NCI-H146 (cell line): Measurements from ENCODE around the gene PARN.
"Not testable (repeated sequence)": the region's sequence is repeated elsewhere in the genome, so short reads cannot be mapped to it uniquely, and the experiment has no call there.

ENCODE experiments used
- DNase-seq: peaks from one replicate; lab custom pipeline; 2025; lab: John Stamatoyannopoulos, UW

PARN gene

GRCh38 chr16:14400978-14401710 is 228.9 kb downstream of the PARN start:
- DNase-seq, result not testable (repeated sequence)

- no peak for DNase-seq
Observed at GRCh38 chr16:14400285-14400977, 229.6 kb downstream of the PARN start.

DNA sequence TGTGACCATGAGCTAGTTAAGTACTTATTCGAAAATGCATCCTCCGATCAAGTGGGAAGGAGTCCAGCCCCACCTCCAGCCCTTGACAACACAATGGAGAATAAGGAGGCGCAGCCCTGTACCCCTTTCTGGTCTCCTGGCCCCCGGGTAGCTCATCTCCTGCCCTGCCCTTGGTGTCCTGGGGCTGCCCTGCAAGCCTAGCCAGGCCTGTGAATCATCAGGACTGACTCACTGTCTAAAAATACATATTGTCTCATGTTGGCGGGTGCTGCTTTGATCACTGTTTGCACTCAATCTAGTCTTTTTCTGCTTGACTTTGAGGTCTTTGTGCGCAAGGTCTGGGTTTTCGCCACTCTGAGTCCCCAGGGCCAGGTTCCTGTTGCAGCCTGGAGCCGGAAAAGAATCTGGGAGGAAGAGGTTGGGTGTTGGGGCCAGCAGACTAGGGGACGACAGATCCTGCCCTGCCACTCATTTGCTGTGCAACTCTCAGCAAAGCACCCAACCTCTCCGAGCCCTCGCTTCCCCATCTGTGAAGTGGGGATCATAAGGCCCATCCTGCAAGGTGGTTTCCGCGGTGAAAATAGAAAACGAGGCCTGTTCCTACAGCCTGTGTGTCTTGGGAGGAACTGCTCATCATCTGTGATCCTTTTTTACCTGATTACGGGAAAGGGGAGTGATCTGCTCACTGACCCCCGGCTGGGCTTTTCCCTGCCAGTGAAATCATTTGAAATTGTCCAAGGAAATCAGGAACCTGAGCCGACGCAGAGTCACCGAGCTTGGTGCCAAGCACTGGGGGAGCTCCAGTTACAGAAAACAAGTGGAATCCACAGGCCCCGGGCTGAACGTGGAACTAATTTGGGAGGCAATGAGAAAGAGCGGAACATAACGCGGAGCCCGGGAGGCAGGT is 230.4 kb downstream of the PARN start:
- peak; percentile 47 for DNase-seq

- DNase-seq, result no peak
Observed at GRCh38 chr16:14398014-14398717, 231.9 kb downstream of the PARN start.

- not testable (repeated sequence) for DNase-seq
Observed at GRCh38 chr16:14395710-14396304, 234.3 kb downstream of the PARN start.

DNA sequence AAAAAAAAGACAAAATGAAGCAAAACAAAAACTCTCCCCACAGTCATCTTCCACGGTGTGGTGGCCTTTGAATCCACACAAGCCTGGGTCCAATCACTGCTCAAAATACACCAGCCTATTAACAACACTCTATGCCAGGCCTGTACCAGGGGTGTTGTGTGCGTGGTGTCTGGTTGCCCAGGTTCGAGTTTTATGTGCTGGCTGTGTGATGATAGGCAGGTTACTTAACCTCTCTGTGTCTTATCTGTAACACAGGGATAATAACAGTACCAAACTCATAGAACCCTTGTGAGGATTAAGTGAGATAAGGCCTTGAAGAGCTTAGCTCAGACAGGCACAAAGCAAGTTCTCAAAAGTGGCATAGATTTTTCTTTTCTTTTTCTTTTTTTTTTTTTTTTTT is 235.2 kb downstream of the PARN start:
- DNase-seq, result no peak

DNA sequence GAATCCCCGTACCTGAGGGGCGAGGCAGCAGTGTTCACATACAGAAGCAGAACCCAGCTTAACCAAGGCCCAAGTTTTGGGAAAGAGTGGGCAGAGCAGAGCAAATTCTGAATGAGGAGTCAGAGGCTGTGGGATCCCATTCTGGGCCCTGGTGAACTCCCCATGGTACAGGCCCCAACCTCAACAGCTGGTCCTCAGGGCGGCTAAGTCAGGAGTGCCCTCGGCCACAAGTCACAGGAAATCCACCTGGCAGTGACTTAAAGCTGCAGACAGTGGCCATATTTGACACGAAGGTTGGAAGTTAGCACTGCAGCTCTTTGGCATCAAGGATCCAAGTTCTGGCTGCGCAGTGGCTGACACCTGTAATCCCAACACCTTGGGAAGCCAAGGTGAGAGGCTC is 237.1 kb downstream of the PARN start:
- no peak for DNase-seq

DNA sequence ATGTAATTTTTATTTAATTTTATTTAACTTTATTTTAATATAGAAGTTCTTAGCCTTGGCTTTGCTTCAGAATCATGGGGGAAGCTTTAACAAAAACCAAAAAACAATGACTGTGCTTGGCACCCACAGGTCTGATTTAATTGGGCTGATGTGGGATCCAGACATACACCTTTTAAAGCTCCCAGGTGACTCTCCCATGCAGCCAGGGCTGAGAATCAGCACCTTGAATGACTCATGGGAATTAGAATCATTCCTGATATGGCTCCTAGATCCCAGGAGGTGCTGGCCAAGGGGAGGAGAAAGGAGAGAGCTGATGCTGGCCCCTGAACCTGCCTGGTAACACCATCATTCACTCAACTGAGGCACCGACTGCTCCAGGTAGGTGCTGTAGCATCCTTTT is 240.7 kb downstream of the PARN start:
- no peak for DNase-seq

- no peak for DNase-seq
Observed at GRCh38 chr16:14388243-14388642, 241.8 kb downstream of the PARN start.

DNA sequence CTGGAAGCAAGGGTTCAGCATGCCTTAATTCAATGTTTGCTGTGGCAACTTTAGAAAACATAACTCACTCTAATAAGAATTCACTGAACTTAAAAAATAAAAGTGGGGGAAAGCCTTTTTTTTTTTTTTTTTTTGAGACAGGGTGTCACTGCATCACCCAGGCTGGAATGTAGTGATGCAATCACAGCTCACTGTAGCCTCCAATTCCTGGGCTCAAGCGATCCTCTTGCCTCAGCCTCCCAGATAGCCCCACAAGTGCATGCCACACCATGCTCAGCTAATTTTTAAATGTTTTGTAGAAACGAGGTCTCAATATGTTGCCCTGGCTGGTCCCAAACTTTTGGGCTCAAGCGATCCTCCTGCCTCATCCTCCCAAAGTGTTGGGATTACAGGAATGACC is 243.9 kb downstream of the PARN start:
- no peak for DNase-seq
